Prostate gland (tissue), 2 donors: Measurements from ENCODE around the gene TBCCD1.

Experiments used
- POLR2A ChIP-seq: fragments of 450-650 bp; IDR thresholded peaks from one replicate; pipeline ENCODE4 v1.6.1; 2016; ENCODE audit warnings: antibody characterized with exemption, mild to moderate bottlenecking
- TF ChIP-seq, protein P1 (sequence below), 4 experiments: fragments of 200-600 bp in 2 of 4; fragments of 450-650 bp in 2 of 4; sonication (generic) in 2 of 4; IDR thresholded peaks; 1 replicate in 3 of 4; 2 replicates in 1 of 4; pipeline ENCODE4 v1.5.1; 2016 to 2019; ENCODE audit warnings: antibody characterized with exemption in 4 of 4, mild to moderate bottlenecking in 2 of 4, moderate library complexity in 2 of 4

- no peak for TF ChIP-seq POLR2A
- TF ChIP-seq, protein P1, sequence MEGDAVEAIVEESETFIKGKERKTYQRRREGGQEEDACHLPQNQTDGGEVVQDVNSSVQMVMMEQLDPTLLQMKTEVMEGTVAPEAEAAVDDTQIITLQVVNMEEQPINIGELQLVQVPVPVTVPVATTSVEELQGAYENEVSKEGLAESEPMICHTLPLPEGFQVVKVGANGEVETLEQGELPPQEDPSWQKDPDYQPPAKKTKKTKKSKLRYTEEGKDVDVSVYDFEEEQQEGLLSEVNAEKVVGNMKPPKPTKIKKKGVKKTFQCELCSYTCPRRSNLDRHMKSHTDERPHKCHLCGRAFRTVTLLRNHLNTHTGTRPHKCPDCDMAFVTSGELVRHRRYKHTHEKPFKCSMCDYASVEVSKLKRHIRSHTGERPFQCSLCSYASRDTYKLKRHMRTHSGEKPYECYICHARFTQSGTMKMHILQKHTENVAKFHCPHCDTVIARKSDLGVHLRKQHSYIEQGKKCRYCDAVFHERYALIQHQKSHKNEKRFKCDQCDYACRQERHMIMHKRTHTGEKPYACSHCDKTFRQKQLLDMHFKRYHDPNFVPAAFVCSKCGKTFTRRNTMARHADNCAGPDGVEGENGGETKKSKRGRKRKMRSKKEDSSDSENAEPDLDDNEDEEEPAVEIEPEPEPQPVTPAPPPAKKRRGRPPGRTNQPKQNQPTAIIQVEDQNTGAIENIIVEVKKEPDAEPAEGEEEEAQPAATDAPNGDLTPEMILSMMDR (IDR thresholded peaks at IDR 0.05): no peak
These were observed 41.6 kb upstream of the TBCCD1 start for GRCh38 chr3:186608624-186609215.
